ENCODE data around the gene F2RL1.
"Not testable (repeated sequence)": the region's sequence is repeated elsewhere in the genome, so short reads cannot be mapped to it uniquely, and the experiment has no call there.

Gene F2RL1

GRCh38 chr5:76852772-76853171 lies 33.9 kb downstream of the F2RL1 start:
- POLR2A ChIA-PET, result no interaction called here
- CTCF ChIA-PET, result interaction anchor here (1.3 kb wide), 1 partner anchor 15 kb away, joined by 4 read pairs; no protein-coding TSS in a partner anchor
- TF ChIP-seq CTCF (IDR thresholded peaks at IDR 0.05; ENCODE audit: insufficient read depth, low read length, missing control alignments), result no peak
- no peak overlapping the region for H3K4me3 ChIP-seq (ENCODE audit: low read depth, low read length)
- DNase-seq (ENCODE audit: low read depth, low spot score), result no peak

- CTCF ChIA-PET, result interaction anchor here (1.3 kb wide), 1 partner anchor 14 kb away, joined by 4 read pairs; no protein-coding TSS in a partner anchor
- DNase-seq (ENCODE audit: low read depth, low spot score); POLR2A ChIA-PET; H3K4me3 ChIP-seq (ENCODE audit: low read depth, low read length): not testable (repeated sequence)
Measured at GRCh38 chr5:76853741-76854140, 34.9 kb downstream of the F2RL1 start.

- POLR2A ChIA-PET, result no interaction called here
- TF ChIP-seq CTCF (IDR thresholded peaks at IDR 0.05; ENCODE audit: insufficient read depth, low read length, missing control alignments), result no peak
- H3K4me3 ChIP-seq (ENCODE audit: low read depth, low read length), result no peak overlapping the region
- DNase-seq (ENCODE audit: low read depth, low spot score), result no peak
- CTCF ChIA-PET, result no interaction called here
Measured at GRCh38 chr5:76854644-76855043, 35.8 kb downstream of the F2RL1 start.

- CTCF ChIA-PET, POLR2A ChIA-PET: not testable (repeated sequence)
Measured at GRCh38 chr5:76855501-76855900, 36.7 kb downstream of the F2RL1 start.

GRCh38 chr5:76855961-76856360 lies 37.1 kb downstream of the F2RL1 start:
- no peak for DNase-seq (ENCODE audit: low read depth, low spot score)
- H3K4me3 ChIP-seq (ENCODE audit: low read depth, low read length), result no peak overlapping the region
- no peak for TF ChIP-seq CTCF (IDR thresholded peaks at IDR 0.05; ENCODE audit: insufficient read depth, low read length, missing control alignments)
- POLR2A ChIA-PET, result no interaction called here
- CTCF ChIA-PET, result no interaction called here

More at GRCh38 chr5:76855501-76855900, 36.7 kb downstream of the F2RL1 start:
- DNase-seq (ENCODE audit: low read depth, low spot score); H3K4me3 ChIP-seq (ENCODE audit: low read depth, low read length): not testable (repeated sequence)

GRCh38 chr5:76856800-76857199 lies 38.0 kb downstream of the F2RL1 start:
- POLR2A ChIA-PET; H3K4me3 ChIP-seq (ENCODE audit: low read depth, low read length); DNase-seq (ENCODE audit: low read depth, low spot score): not testable (repeated sequence)
- CTCF ChIA-PET, result interaction anchor here (1.2 kb wide), 1 partner anchor 220 kb away, joined by 3 read pairs; no protein-coding TSS in a partner anchor

- no peak for DNase-seq (ENCODE audit: low read depth, low spot score)
- POLR2A ChIA-PET, result no interaction called here
Measured at GRCh38 chr5:76859591-76860247, 40.9 kb downstream of the F2RL1 start.

More at GRCh38 chr5:76859591-76860247, 40.9 kb downstream of the F2RL1 start:
- CTCF ChIA-PET, result interaction anchor here (0.7 to 2.6 kb wide), 3 partner anchors 9 to 157 kb away, joined by 3 to 10 read pairs (median 4); no protein-coding TSS in a partner anchor
- H3K4me3 ChIP-seq (ENCODE audit: low read depth, low read length), result no peak overlapping the region
- TF ChIP-seq CTCF (IDR thresholded peaks at IDR 0.05; ENCODE audit: insufficient read depth, low read length, missing control alignments), result no peak

Measured in AG04449 (cell line).